ENCODE measurements around the gene B3GALT5.

The B3GALT5 gene

GRCh38 chr21:39648879-39649278 lies 36.1 kb downstream of the B3GALT5 start:
- DNase-seq = no peak

- no peak for DNase-seq
Observed at GRCh38 chr21:39649526-39649925, 36.8 kb downstream of the B3GALT5 start.

GRCh38 chr21:39650306-39650705 lies 37.6 kb downstream of the B3GALT5 start:
- DNase-seq = no peak

DNA sequence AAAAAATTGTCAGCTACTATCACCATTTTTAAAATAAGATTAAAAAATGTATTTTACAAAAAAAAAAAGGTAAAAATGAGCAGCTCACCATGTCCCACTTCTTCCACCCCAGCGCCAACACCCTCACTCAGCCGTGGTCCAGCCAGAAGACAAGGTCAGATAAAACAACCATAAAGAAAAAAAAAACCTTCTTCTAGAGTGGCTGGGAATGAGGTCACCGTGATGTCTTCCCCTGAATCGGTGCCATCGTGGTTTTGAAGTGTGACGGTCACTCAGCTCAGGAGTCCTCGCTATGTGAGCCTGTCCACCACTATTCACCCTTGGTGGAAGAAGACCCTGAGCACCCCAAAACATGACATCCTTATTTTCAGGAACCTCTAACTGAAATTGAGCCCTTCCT lies 38.1 kb downstream of the B3GALT5 start:
- no peak for DNase-seq

DNA sequence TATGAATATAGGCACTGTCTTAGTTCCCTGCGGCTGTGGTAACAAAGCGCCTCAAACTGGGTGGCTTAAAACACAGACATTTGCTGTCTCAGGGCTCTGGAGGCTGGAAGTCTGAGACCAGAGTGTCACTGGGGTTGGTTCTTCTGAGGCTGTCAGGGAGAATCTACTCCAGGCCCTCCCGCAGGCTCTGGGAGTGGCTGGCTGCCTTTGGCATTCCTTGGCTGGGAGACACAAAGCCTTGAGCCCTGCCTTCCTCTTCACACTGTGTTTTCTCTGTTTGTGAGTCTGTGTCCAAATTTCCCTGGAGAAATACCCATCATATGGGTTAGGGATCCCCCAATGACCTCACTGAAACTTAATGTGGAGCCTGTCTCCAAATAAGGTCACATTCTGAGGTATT lies 38.5 kb downstream of the B3GALT5 start:
- DNase-seq = no peak

- no peak for DNase-seq
Observed at GRCh38 chr21:39654951-39655350, 42.2 kb downstream of the B3GALT5 start.

GRCh38 chr21:39655589-39655988 lies 42.8 kb downstream of the B3GALT5 start:
- no peak for DNase-seq

GRCh38 chr21:39656209-39656608 lies 43.5 kb downstream of the B3GALT5 start:
- no peak for DNase-seq

DNA sequence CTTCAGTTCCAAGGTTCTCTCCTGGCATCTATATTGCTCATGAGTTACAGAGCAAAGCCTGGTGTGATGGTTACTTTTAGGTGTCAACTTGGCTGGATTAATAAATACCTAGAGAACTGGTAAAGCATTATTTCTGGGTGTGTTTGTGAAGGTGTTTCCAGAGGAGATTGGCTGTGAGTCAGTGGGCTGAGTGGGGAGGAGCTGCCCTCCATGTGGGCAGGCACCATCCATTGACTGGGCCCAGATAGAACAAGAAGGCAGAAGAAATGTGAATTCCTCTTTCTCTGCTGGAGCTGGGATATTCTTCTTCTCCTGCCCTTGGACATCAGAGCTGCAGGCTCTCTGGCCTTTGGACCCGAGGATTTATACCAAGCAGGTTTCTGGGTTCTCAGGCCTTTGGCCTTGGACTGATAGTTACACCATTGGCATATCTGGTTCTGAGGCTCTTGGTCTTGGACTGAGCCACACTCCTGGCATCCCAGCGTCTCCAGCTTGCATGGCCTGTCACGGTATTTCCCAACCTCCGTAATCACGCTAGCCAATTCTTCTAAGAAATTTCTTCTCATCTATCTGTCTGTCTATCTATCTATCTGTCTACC lies 44.5 kb downstream of the B3GALT5 start:
- DNase-seq = no peak

- DNase-seq = no peak
Observed at GRCh38 chr21:39658066-39658465, 45.3 kb downstream of the B3GALT5 start.

DNA sequence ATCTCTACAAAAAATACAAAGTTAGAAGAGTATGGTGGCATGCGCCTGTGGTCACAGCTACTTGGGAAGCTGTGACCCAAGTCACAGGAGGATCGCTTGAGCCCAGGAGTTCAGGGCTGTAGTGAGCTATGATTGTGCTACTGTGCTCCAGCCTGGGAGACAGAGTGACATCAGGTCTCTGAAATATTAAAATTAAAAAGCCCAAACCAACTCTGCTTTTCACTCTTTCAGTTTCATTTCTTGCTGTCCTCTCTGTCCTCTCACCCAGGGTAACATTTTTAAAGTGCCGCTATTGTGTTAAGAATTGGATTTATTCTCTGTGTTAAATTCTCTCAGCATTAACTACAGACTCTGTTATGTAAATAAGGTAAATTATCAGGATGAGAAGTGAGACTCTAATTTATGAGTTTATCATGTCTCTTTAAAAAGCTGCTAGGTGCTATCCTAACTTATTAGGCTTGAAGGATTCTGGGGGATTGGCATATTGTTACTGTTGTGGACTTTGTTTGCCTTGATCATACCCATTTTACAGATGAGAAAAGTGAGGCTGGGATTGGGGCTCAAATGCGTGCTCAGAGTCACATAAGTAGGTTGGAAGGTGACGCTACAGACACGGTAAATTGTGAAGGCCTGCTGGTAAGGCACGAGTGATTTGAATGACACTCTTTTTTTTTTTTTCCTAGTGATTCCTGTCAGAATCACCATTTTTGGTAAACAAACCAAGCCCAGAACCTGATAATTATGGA lies 46.5 kb downstream of the B3GALT5 start:
- DNase-seq = no peak

- peak; percentile 34 for DNase-seq
Observed at GRCh38 chr21:39660191-39660980, 47.6 kb downstream of the B3GALT5 start.

- no peak for DNase-seq
Observed at GRCh38 chr21:39661121-39661520, 48.4 kb downstream of the B3GALT5 start.

GRCh38 chr21:39661740-39662139 lies 49.0 kb downstream of the B3GALT5 start:
- no peak for DNase-seq

- DNase-seq = no peak
Observed at GRCh38 chr21:39662411-39662953, 49.7 kb downstream of the B3GALT5 start.

GRCh38 chr21:39663066-39663465 lies 50.3 kb downstream of the B3GALT5 start:
- no peak for DNase-seq

DNA sequence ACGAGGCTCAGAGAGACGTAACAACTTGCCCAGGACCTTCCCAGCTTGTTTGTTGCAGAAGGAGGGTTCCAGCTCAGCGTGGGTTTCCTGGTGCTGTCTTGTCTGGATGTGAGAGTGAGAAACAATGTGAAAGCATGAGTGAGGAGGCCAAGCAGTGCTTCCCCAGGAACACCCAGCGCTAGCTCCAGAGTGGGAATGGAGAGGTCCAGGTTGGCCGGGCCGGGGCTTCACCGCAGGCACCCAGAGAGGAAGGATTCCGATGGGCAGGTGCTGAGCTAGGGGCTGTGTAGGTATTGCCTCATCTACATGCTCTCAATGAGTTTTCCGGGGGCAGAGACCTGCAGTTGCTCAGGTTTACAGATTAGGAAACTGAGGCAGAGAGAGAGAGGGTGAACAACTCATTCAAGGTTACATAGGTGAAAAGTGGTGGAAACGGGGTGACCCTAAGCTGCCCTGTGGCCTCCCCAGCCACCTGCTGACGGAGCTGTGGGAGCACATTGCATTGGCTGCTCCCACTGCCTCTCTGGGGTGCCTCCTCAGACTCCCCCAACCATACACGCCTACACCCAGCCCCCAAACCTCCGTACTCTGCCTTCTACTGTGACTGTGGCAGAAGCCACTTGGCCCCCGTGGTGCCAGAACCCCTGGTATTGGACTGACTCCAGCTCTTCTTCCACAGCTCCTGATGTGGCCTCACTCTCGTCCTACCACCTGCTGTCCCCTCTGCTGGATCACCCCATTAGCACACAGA lies 51.2 kb downstream of the B3GALT5 start:
- DNase-seq = no peak

GRCh38 chr21:39664586-39664985 lies 51.8 kb downstream of the B3GALT5 start:
- DNase-seq = no peak

DNA sequence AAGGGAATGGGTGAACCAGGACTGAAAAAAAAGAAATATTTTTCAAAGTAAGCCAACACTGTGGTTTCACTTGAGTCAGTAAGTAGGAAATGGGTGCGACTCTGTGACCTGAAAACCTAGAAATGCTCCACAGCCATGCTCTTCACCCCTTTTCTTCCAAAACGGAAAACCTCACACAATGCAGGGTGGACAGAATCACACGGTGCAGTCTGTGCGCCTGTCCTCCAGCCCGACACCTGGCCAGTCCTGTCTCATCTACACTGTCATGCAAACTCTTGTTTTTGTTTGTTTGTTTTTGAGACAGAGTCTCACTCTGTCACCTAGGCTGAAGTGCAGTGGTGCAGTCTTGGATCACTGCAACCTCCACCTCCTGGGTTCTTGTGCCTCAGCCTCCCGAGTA lies 53.3 kb downstream of the B3GALT5 start:
- DNase-seq = no peak

DNA sequence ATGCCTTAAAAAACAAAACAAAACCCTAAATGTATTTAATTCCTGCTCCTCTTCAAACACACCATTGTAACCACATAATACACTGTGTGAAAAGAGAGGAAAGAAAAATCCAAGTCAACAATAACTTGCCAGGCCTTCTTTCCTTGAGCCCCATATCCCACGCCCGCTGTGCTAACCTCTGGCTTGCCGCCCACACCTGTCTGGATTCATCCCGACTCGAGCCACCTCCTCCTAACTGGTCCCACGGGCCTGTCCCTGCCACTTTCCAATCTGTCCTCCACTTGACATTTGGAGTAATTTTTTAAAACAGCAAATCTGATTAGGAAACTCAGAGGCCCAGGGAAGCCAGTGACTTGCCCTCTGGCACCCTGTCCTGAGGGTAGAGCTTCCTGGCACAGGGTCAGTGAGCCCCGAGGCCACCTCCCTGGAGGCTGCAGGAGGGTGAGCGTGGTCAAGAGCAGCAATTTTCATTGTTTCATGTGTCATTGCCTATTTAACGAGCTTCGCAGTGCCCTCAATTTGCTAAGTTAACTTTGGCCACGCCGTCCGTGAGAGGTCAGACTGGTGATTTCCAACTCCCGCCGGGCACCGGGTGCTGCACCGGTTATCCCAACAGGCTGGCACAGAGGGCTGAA lies 54.1 kb downstream of the B3GALT5 start:
- no peak for DNase-seq

- DNase-seq = no peak
Observed at GRCh38 chr21:39667353-39667891, 54.7 kb downstream of the B3GALT5 start.

DNA sequence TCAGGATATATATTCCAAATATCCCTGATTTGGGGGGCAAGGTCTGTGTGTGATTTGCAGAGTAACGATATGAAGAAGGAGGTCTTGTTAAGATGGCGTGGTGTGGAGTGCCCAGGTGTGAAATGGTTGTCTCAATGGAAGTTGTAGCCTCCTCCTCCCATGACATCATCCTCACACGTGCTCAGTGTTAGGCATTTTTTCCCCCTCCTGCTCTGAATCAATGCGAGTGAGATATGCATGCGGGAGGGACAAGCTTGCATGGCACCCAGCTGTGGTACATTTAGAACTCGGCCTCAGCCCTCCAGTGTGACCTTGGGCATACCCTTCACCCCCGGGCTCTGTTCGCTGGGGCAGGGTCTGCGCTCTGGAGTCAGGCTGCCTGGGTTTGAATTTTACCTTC lies 55.6 kb downstream of the B3GALT5 start:
- DNase-seq = no peak
